DOHH2 (cell line): ENCODE data around the gene LRRC46.

Experiments
- CTCF ChIP-seq: fragments of 200-600 bp; sonication (generic); IDR thresholded peaks from one replicate; pipeline ENCODE4 v1.5.1; 2014; ENCODE audit warnings: antibody characterized with exemption, mild to moderate bottlenecking, low read depth, low read length; ENCODE audit not compliant: poor library complexity, severe bottlenecking
- EZH2phosphoT487 ChIP-seq: fragments of 200-600 bp; sonication (generic); IDR thresholded peaks from 2 replicates; pipeline ENCODE4 v1.6.1; 2017; ENCODE audit warnings: borderline replicate concordance, mild to moderate bottlenecking, antibody characterized with exemption, low read length, moderate library complexity, mixed read lengths

GRCh38 chr17:47834756-47835155, 3.3 kb downstream of the LRRC46 start:
- no peak for TF ChIP-seq CTCF
- no peak for TF ChIP-seq EZH2phosphoT487
